H9 (cell line): Measurements from ENCODE around the gene WIPF2. TPM values are rescaled to one million over a fixed set of nuclear protein-coding genes. Genes with fewer than 3 reads are reported as not detected.

Experiments
- DNase-seq: peaks from one replicate; pipeline ENCODE4 v3.0.0-alpha.2; 2017
- H2AFZ ChIP-seq: one replicate; pipeline ENCODE4 v1.6.1; 2013; ENCODE audit warnings: mild to moderate bottlenecking, low read length, control low read depth, moderate library complexity
- H2AK5ac ChIP-seq: 2 replicates; pipeline ENCODE4 v1.6.1; 2013; ENCODE audit warnings: low read length, control low read depth, mixed read lengths; ENCODE audit not compliant: insufficient read length
- H2BK120ac ChIP-seq: one replicate; pipeline ENCODE4 v1.6.1; 2013; ENCODE audit warnings: low read depth, mild to moderate bottlenecking, low read length, control low read depth, inconsistent platforms; ENCODE audit not compliant: poor library complexity, severe bottlenecking
- H2BK12ac ChIP-seq: 2 replicates; pipeline ENCODE4 v1.6.1; 2013; ENCODE audit warnings: low read length, control low read depth, mixed read lengths, low read depth; ENCODE audit not compliant: insufficient read length
- H2BK15ac ChIP-seq: 2 replicates; pipeline ENCODE4 v1.6.1; 2013; ENCODE audit warnings: low read depth, low read length, control low read depth
- H2BK20ac ChIP-seq: one replicate; pipeline ENCODE4 v1.6.1; 2013; ENCODE audit warnings: low read depth, mild to moderate bottlenecking, low read length, control low read depth, inconsistent platforms; ENCODE audit not compliant: poor library complexity, severe bottlenecking
- H2BK5ac ChIP-seq: 2 replicates; pipeline ENCODE4 v1.6.1; 2013; ENCODE audit warnings: low read length, control low read depth, mixed read lengths; ENCODE audit not compliant: insufficient read length
- H3K14ac ChIP-seq: 2 replicates; pipeline ENCODE4 v1.6.1; 2013; ENCODE audit warnings: low read length, control low read depth; ENCODE audit not compliant: insufficient read depth
- H3K18ac ChIP-seq: 2 replicates; pipeline ENCODE4 v1.6.1; 2013; ENCODE audit warnings: low read depth, mild to moderate bottlenecking, mixed read lengths, low read length, control low read depth; ENCODE audit not compliant: insufficient read length
- H3K23ac ChIP-seq: 2 replicates; pipeline ENCODE4 v1.6.1; 2013; ENCODE audit warnings: low read length, control low read depth, mixed read lengths, low read depth; ENCODE audit not compliant: insufficient read length
- H3K23me2 ChIP-seq: 2 replicates; pipeline ENCODE4 v1.6.1; 2013; ENCODE audit warnings: low read depth, mild to moderate bottlenecking, mixed read lengths, low read length, control low read depth; ENCODE audit not compliant: insufficient read length, poor library complexity, severe bottlenecking
- H3K27ac ChIP-seq: 2 replicates; pipeline ENCODE4 v1.5.1; 2013; ENCODE audit warnings: low read length, control low read depth, mixed read lengths, low read depth; ENCODE audit not compliant: insufficient read length
- H3K27me3 ChIP-seq: 2 replicates; pipeline ENCODE4 v1.6.1; 2013; ENCODE audit warnings: low read length, control low read depth, inconsistent platforms; ENCODE audit not compliant: insufficient read depth
- H3K4ac ChIP-seq: 2 replicates; pipeline ENCODE4 v1.6.1; 2013; ENCODE audit warnings: low read depth, mild to moderate bottlenecking, control low read depth, inconsistent platforms, low read length, moderate library complexity
- H3K4me1 ChIP-seq: 2 replicates; pipeline ENCODE4 v1.6.1; 2013; ENCODE audit warnings: low read length, control low read depth, inconsistent platforms; ENCODE audit not compliant: insufficient read depth
- H3K4me2 ChIP-seq: 2 replicates; pipeline ENCODE4 v1.6.1; 2013; ENCODE audit warnings: low read length, control low read depth, mixed read lengths; ENCODE audit not compliant: insufficient read length, insufficient read depth
- H3K56ac ChIP-seq: 2 replicates; pipeline ENCODE4 v1.6.1; 2013; ENCODE audit warnings: low read depth, mild to moderate bottlenecking, mixed read lengths, low read length, control low read depth; ENCODE audit not compliant: insufficient read length
- H3K79me1 ChIP-seq: 2 replicates; pipeline ENCODE4 v1.6.1; 2013; ENCODE audit warnings: low read depth, mild to moderate bottlenecking, moderate library complexity, low read length, control low read depth, inconsistent platforms; ENCODE audit not compliant: insufficient read depth, poor library complexity, severe bottlenecking
- H3K79me2 ChIP-seq: 2 replicates; pipeline ENCODE4 v1.6.1; 2013; ENCODE audit warnings: low read length, control low read depth, inconsistent platforms; ENCODE audit not compliant: insufficient read depth
- H3K9ac ChIP-seq: 2 replicates; pipeline ENCODE4 v1.6.1; 2013; ENCODE audit warnings: low read length, control low read depth, mixed read lengths; ENCODE audit not compliant: insufficient read length; ENCODE audit errors: extremely low read depth
- H3K9me3 ChIP-seq: one replicate; pipeline ENCODE4 v1.6.1; 2013; ENCODE audit warnings: low read depth, low read length, inconsistent platforms; ENCODE audit not compliant: control insufficient read depth
- H3T11ph ChIP-seq: one replicate; pipeline ENCODE4 v1.6.1; 2013; ENCODE audit warnings: mild to moderate bottlenecking, low read length, control low read depth, inconsistent platforms
- H4K20me1 ChIP-seq: one replicate; pipeline ENCODE4 v1.6.1; 2013; ENCODE audit not compliant: control insufficient read depth, insufficient read length, insufficient read depth
- H4K5ac ChIP-seq: 2 replicates; pipeline ENCODE4 v1.6.1; 2013; ENCODE audit warnings: low read depth, mild to moderate bottlenecking, mixed read lengths, low read length, control low read depth; ENCODE audit not compliant: insufficient read length
- H4K8ac ChIP-seq: replicated peaks from 2 replicates; pipeline ENCODE4 v1.6.1; 2013; ENCODE audit warnings: low read length, control low read depth, mixed read lengths, low read depth; ENCODE audit not compliant: insufficient read length
- H4K91ac ChIP-seq: 2 replicates; pipeline ENCODE4 v1.6.1; 2013; ENCODE audit warnings: low read depth, mild to moderate bottlenecking, moderate library complexity, mixed read lengths, low read length, control low read depth; ENCODE audit not compliant: insufficient read length
- H3K27ac Mint-ChIP-seq, 3 experiments: 2 replicates in 2 of 3; 3 replicates in 1 of 3; pipeline ENCODE4 v1.8.0; 2020 to 2021; ENCODE audit warnings: mixed read lengths in 3 of 3, mild to moderate bottlenecking in 1 of 3, moderate library complexity in 1 of 3
- H3K27me3 Mint-ChIP-seq: 2 replicates; pipeline ENCODE4 v1.8.0; 2021; ENCODE audit warnings: low read depth, mild to moderate bottlenecking, moderate library complexity, mixed read lengths
- H3K36me3 Mint-ChIP-seq, 3 experiments: 2 replicates in 2 of 3; 3 replicates in 1 of 3; pipeline ENCODE4 v1.8.0; 2020 to 2021; ENCODE audit warnings: low read depth in 3 of 3, mixed read lengths in 3 of 3; ENCODE audit not compliant: insufficient read depth in 1 of 3
- H3K4me1 Mint-ChIP-seq, 2 experiments: 2 replicates each; pipeline ENCODE4 v1.8.0; 2020; ENCODE audit warnings: mixed read lengths in 2 of 2
- H3K4me3 Mint-ChIP-seq, 2 experiments: 2 replicates in 1 of 2; 3 replicates in 1 of 2; pipeline ENCODE4 v1.8.0; 2020 to 2021; ENCODE audit warnings: mild to moderate bottlenecking in 2 of 2, mixed read lengths in 2 of 2, moderate library complexity in 1 of 2
- H3K9me3 Mint-ChIP-seq, 2 experiments: 2 replicates in 1 of 2; 3 replicates in 1 of 2; pipeline ENCODE4 v1.8.0; 2020; ENCODE audit warnings: mild to moderate bottlenecking in 2 of 2, mixed read lengths in 2 of 2, moderate library complexity in 1 of 2
- WGBS: extraction: QIAGEN DNeasy Blood & Tissue Kit; methylation state at CpG from one replicate; pipeline ENCODE4 v1.1.7; 2013; ENCODE audit warnings: missing lambda C conversion rate, low lambda C conversion rate, mixed read lengths; ENCODE audit not compliant: insufficient read length; ENCODE audit errors: extremely low coverage; 5-methylcytosine and 5-hydroxymethylcytosine counted together
- total RNA-seq: library from RNA; stranded (reverse); gene quantifications from 2 replicates; pipeline ENCODE4 v1.2.1, GENCODE V29; 2021
- TF ChIP-seq, protein P1 (sequence below): fragments of 200-600 bp; sonication (generic); conservative IDR thresholded peaks from 3 replicates; pipeline ENCODE4 v1.8.0; 2021; ENCODE audit warnings: antibody characterized with exemption, mild to moderate bottlenecking

Gene WIPF2
- total RNA-seq, 1 experiment from 2014 or later = 24.2 TPM

GRCh38 chr17:40329839-40330794 lies 111.0 kb downstream of the WIPF2 start:
- H4K8ac ChIP-seq = no peak overlapping the region
- peaks cover 37% of the 10 kb centered on the region for H3K27me3 Mint-ChIP-seq
- H3K79me2 ChIP-seq = peaks cover 3% of the 10 kb centered on the region; the same call in 1 of the 2 replicates
- H3K4me2 ChIP-seq = no peak overlapping the region
- no peak overlapping the region for H2BK20ac ChIP-seq
- no peak overlapping the region for H3K18ac ChIP-seq
- H3K27ac ChIP-seq = no peak overlapping the region
- H3K4me1 ChIP-seq = no peaks in the 10 kb centered on the region; the same call in 1 of the 2 replicates
- H2BK5ac ChIP-seq = no peak overlapping the region
- peaks cover 3% of the 10 kb centered on the region for H4K20me1 ChIP-seq
- H3K4me1 Mint-ChIP-seq = peaks cover 11 to 20% of the 10 kb centered on the region in 2 experiments
- H3K4ac ChIP-seq = no peak overlapping the region
- no peak overlapping the region for H2BK12ac ChIP-seq
- no CpG with 5 or more reads among the region's 11 CpGs for WGBS
- H3K36me3 Mint-ChIP-seq = peaks cover 6 to 8% (median 7%) of the 10 kb centered on the region in 3 experiments
- no peak overlapping the region for H3K4me3 Mint-ChIP-seq
- no peak overlapping the region for H3K9ac ChIP-seq
- no peak overlapping the region for H3K27ac Mint-ChIP-seq
- no peak overlapping the region for H3T11ph ChIP-seq
- DNase-seq = no peak
- no peaks in the 10 kb centered on the region for H3K23me2 ChIP-seq
- no peak overlapping the region for H4K5ac ChIP-seq
- H3K9me3 ChIP-seq = no peaks in the 10 kb centered on the region
- H3K56ac ChIP-seq = no peak overlapping the region
- H2AK5ac ChIP-seq = no peak overlapping the region
- H3K23ac ChIP-seq = no peak overlapping the region
- no peak overlapping the region for H4K91ac ChIP-seq
- H3K79me1 ChIP-seq = no peaks in the 10 kb centered on the region
- TF ChIP-seq, protein P1, sequence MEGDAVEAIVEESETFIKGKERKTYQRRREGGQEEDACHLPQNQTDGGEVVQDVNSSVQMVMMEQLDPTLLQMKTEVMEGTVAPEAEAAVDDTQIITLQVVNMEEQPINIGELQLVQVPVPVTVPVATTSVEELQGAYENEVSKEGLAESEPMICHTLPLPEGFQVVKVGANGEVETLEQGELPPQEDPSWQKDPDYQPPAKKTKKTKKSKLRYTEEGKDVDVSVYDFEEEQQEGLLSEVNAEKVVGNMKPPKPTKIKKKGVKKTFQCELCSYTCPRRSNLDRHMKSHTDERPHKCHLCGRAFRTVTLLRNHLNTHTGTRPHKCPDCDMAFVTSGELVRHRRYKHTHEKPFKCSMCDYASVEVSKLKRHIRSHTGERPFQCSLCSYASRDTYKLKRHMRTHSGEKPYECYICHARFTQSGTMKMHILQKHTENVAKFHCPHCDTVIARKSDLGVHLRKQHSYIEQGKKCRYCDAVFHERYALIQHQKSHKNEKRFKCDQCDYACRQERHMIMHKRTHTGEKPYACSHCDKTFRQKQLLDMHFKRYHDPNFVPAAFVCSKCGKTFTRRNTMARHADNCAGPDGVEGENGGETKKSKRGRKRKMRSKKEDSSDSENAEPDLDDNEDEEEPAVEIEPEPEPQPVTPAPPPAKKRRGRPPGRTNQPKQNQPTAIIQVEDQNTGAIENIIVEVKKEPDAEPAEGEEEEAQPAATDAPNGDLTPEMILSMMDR = no peak
- no peak overlapping the region for H3K14ac ChIP-seq
- no peak overlapping the region for H2AFZ ChIP-seq
- no peaks in the 10 kb centered on the region for H3K9me3 Mint-ChIP-seq
- H3K27me3 ChIP-seq = no peaks in the 10 kb centered on the region; the same call in 1 of the 2 replicates
- H2BK120ac ChIP-seq = no peak overlapping the region
- no peak overlapping the region for H2BK15ac ChIP-seq
